ENCODE results near the gene VSIR.

VSIR gene

GRCh38 chr10:71727105-71727737 is 46.1 kb downstream of the VSIR start:
- peak; percentile 63 for DNase-seq

- no peak for DNase-seq
Observed at GRCh38 chr10:71726580-71727104, 46.7 kb downstream of the VSIR start.

- peak; percentile 41 for DNase-seq
Observed at GRCh38 chr10:71725998-71726579, 47.2 kb downstream of the VSIR start.

- DNase-seq, result no peak
Observed at GRCh38 chr10:71725249-71725648, 48.1 kb downstream of the VSIR start.

GRCh38 chr10:71724539-71724938 is 48.8 kb downstream of the VSIR start:
- no peak for DNase-seq

GRCh38 chr10:71723311-71723710 is 50.0 kb downstream of the VSIR start:
- DNase-seq, result no peak

GRCh38 chr10:71722849-71723248 is 50.5 kb downstream of the VSIR start:
- DNase-seq, result no peak

GRCh38 chr10:71721313-71721712 is 52.0 kb downstream of the VSIR start:
- DNase-seq, result no peak

- DNase-seq, result no peak
Observed at GRCh38 chr10:71720288-71720687, 53.0 kb downstream of the VSIR start.

GRCh38 chr10:71719464-71720201 is 53.7 kb downstream of the VSIR start, which contains the start of gene C10orf105:
Gene C10orf105, minus strand, starts transcription at chr10:71719778. Its CDS starts 3,441 bp downstream, at chr10:71716337.
- no peak for DNase-seq

GRCh38 chr10:71719042-71719441 is 54.3 kb downstream of the VSIR start:
- DNase-seq, result no peak

- DNase-seq, result no peak
Observed at GRCh38 chr10:71718165-71718698, 55.1 kb downstream of the VSIR start.

- no peak for DNase-seq
Observed at GRCh38 chr10:71717551-71717951, 55.8 kb downstream of the VSIR start.

GRCh38 chr10:71717056-71717455 is 56.3 kb downstream of the VSIR start:
- DNase-seq, result no peak

- no peak for DNase-seq
Observed at GRCh38 chr10:71716426-71716825, 56.9 kb downstream of the VSIR start.

GRCh38 chr10:71715860-71716259 is 57.5 kb downstream of the VSIR start:
- DNase-seq, result no peak

- no peak for DNase-seq
Observed at GRCh38 chr10:71715026-71715425, 58.3 kb downstream of the VSIR start.

- DNase-seq, result no peak
Observed at GRCh38 chr10:71714592-71714991, 58.7 kb downstream of the VSIR start.

GRCh38 chr10:71714031-71714410 is 59.3 kb downstream of the VSIR start:
- DNase-seq, result no peak

- DNase-seq, result peak; percentile 22
Observed at GRCh38 chr10:71713135-71714030, 59.9 kb downstream of the VSIR start.

- peak; percentile 25 for DNase-seq
Observed at GRCh38 chr10:71712572-71713134, 60.7 kb downstream of the VSIR start.

GRCh38 chr10:71712170-71712569 is 61.1 kb downstream of the VSIR start:
- no peak for DNase-seq

Measured in activated gamma-delta T cell treated with Interleukin-2 at 50 U/mL for 16 hours (primary cell).